Sigmoid colon (tissue), 7 donors: Measurements from ENCODE around the gene ETV6. TPM values are rescaled to one million over a fixed set of nuclear protein-coding genes. Genes with fewer than 3 reads are reported as not detected.
A peak's percentile ranks its signal among the peaks of the same experiment; 100 is the strongest.

Experiments used
- DNase-seq: peaks from one replicate; pipeline ENCODE4 v3.0.0-alpha.2; 2019
- H3K27ac ChIP-seq, 4 donors: fragments of 200-600 bp; sonication (generic); one replicate each; pipeline ENCODE4 v1.5.1; 2016 to 2019; ENCODE audit warnings: mild to moderate bottlenecking in 1 of 4
- H3K27me3 ChIP-seq, 3 donors: fragments of 200-600 bp; sonication (generic); one replicate each; pipeline ENCODE4 v1.5.1; 2019; ENCODE audit warnings: mild to moderate bottlenecking in 1 of 3
- H3K36me3 ChIP-seq, 4 donors: fragments of 200-600 bp; sonication (generic); one replicate each; pipeline ENCODE4 v1.5.1; 2016 to 2019
- H3K4me1 ChIP-seq, 4 donors: fragments of 200-600 bp; sonication (generic); one replicate each; pipeline ENCODE4 v1.5.1; 2017 to 2019
- H3K4me3 ChIP-seq, 4 donors: fragments of 200-600 bp; sonication (generic); one replicate each; pipeline ENCODE4 v1.5.1; 2017 to 2019; ENCODE audit warnings: mild to moderate bottlenecking in 2 of 4, moderate library complexity in 1 of 4
- H3K9me3 ChIP-seq, 4 donors: fragments of 200-600 bp in 3 of 4; sonication (generic) in 3 of 4; one replicate each; pipeline versions ENCODE4 v1.5.1 to v1.6.1; 2013 to 2019
- CTCF ChIP-seq, 4 experiments: fragments of 450-650 bp in 3 of 4; fragments of 200-600 bp in 1 of 4; IDR thresholded peaks; one replicate each; pipeline ENCODE4 v1.5.1; 2016 to 2019; ENCODE audit warnings: antibody characterized with exemption in 4 of 4, mild to moderate bottlenecking in 3 of 4, moderate library complexity in 2 of 4
- EP300 ChIP-seq, 4 donors: sonication (generic); formaldehyde crosslinking; IDR thresholded peaks; one replicate each; pipeline ENCODE4 v1.6.1; 2017; ENCODE audit warnings: antibody characterized with exemption in 4 of 4
- POLR2A ChIP-seq, 2 donors: fragments of 450-650 bp; IDR thresholded peaks; one replicate each; pipeline ENCODE4 v1.6.1; 2016; ENCODE audit warnings: antibody characterized with exemption in 2 of 2, mild to moderate bottlenecking in 2 of 2, moderate library complexity in 2 of 2
- POLR2AphosphoS5 ChIP-seq, 4 donors: sonication (generic); formaldehyde crosslinking; IDR thresholded peaks; one replicate each; pipeline ENCODE4 v1.6.1; 2017; ENCODE audit warnings: antibody characterized with exemption in 4 of 4
- WGBS, 2 donors: extraction: QIAGEN DNeasy Blood & Tissue Kit; methylation state at CpG; one replicate each; pipeline ENCODE4 v1.1.7; 2013; 5-methylcytosine and 5-hydroxymethylcytosine counted together
- intact Hi-C: fragments of 100-400 bp; cut with DNase I; formaldehyde crosslinking; loops from one replicate; pipeline ENCODE4 v1.15.1; 2023
- polyA plus RNA-seq, 3 donors: library from polyadenylated mRNA; stranded (reverse); fragments of 200-250 nt; gene quantifications; one replicate each; pipeline ENCODE4 v1.2.3, GENCODE V29; 2013
- total RNA-seq, 4 donors: library from RNA; depleted of rRNA; stranded (reverse); fragments of >200 nt; gene quantifications; one replicate each; pipeline ENCODE4 v1.1.0, GENCODE V29; 2016
- donor health status: healthy with polysubstance abuse.
- donor health status: Bipolar disorder and iron deficiency.
- donor health status: healthy.

Gene ETV6
- total and polyA plus RNA-seq, 7 donors, result 8.4 to 35.2 (median 16.3) TPM

GRCh38 chr12:11748903-11749302, 99.4 kb downstream of the ETV6 start:
- DNase-seq, result no peak
- H3K36me3 ChIP-seq, result no peaks in the 10 kb centered on the region
- WGBS, 2 donors, result 84 to 93% methylated on average over 6 of the region's 6 CpGs
- TF ChIP-seq EP300 (IDR thresholded peaks at IDR 0.05) (no peak), POLR2A (IDR thresholded peaks at IDR 0.05) (no peak), POLR2AphosphoS5 (IDR thresholded peaks at IDR 0.05) (no peak), CTCF (IDR thresholded peaks at IDR 0.05) (no peak)
- no peaks in the 10 kb centered on the region for H3K27me3 ChIP-seq
- no peaks in the 10 kb centered on the region for H3K9me3 ChIP-seq
- intact Hi-C loops, result no loop called here
- peak overlapping the region in 2 of 4 donors; percentile 69 to 92 for H3K27ac ChIP-seq
- H3K4me3 ChIP-seq, result no peak overlapping the region
- H3K4me1 ChIP-seq, result peaks cover 0 to 87% (median 69%) of the 10 kb centered on the region in 4 donors

- no peak for DNase-seq
- no peak overlapping the region for H3K4me3 ChIP-seq
- no peaks in the 10 kb centered on the region for H3K9me3 ChIP-seq
- no peaks in the 10 kb centered on the region for H3K36me3 ChIP-seq
- intact Hi-C loops, result no loop called here
- no peaks in the 10 kb centered on the region for H3K27me3 ChIP-seq
- WGBS, 2 donors, result 62 to 90% methylated on average over 11 of the region's 11 CpGs
- peak overlapping the region; percentile 5 to 92 (median 38) for H3K27ac ChIP-seq
- H3K4me1 ChIP-seq, result peaks cover 0 to 88% (median 69%) of the 10 kb centered on the region in 4 donors
- peak in 2 of 4 donors; percentile 6 to 14 for TF ChIP-seq POLR2AphosphoS5 (IDR thresholded peaks at IDR 0.05)
- no peak for TF ChIP-seq POLR2A (IDR thresholded peaks at IDR 0.05)
Measured at GRCh38 chr12:11749943-11750690, 100.6 kb downstream of the ETV6 start.

- TF ChIP-seq EP300 (IDR thresholded peaks at IDR 0.05), result no peak
- TF ChIP-seq POLR2AphosphoS5 (IDR thresholded peaks at IDR 0.05), result no peak
- no peak for TF ChIP-seq CTCF (IDR thresholded peaks at IDR 0.05)
- no peak for TF ChIP-seq POLR2A (IDR thresholded peaks at IDR 0.05)
- Histone ChIP-seq H3K27ac (peak overlapping the region; percentile 82 to 92 (median 90)), H3K4me1 (peaks cover 0 to 88% (median 74%) of the 10 kb centered on the region in 4 donors), H3K36me3 (no peaks in the 10 kb centered on the region), H3K4me3 (no peak overlapping the region), H3K27me3 (no peaks in the 10 kb centered on the region), H3K9me3 (no peaks in the 10 kb centered on the region)
- 86 to 90% methylated on average over 21 of the region's 21 CpGs for WGBS, 2 donors
- intact Hi-C loops, result no loop called here
- no peak for DNase-seq
Measured at GRCh38 chr12:11752403-11753149, 103.1 kb downstream of the ETV6 start.

GRCh38 chr12:11753150-11753499, 103.7 kb downstream of the ETV6 start:
- TF ChIP-seq CTCF (IDR thresholded peaks at IDR 0.05) (no peak), POLR2A (IDR thresholded peaks at IDR 0.05) (no peak), EP300 (IDR thresholded peaks at IDR 0.05) (no peak), POLR2AphosphoS5 (IDR thresholded peaks at IDR 0.05) (no peak)
- no peak overlapping the region for H3K4me3 ChIP-seq
- H3K27me3 ChIP-seq, result no peaks in the 10 kb centered on the region
- DNase-seq, result no peak
- H3K4me1 ChIP-seq, result peaks cover 0 to 88% (median 75%) of the 10 kb centered on the region in 4 donors
- 16 to 37% methylated on average over 2 of the region's 2 CpGs for WGBS, 2 donors
- H3K36me3 ChIP-seq, result no peaks in the 10 kb centered on the region
- peak overlapping the region; percentile 82 to 92 (median 90) for H3K27ac ChIP-seq
- intact Hi-C loops, result no loop called here
- no peaks in the 10 kb centered on the region for H3K9me3 ChIP-seq

GRCh38 chr12:11753826-11754225, 104.4 kb downstream of the ETV6 start:
- H3K4me3 ChIP-seq, result no peak overlapping the region
- DNase-seq, result no peak
- no peaks in the 10 kb centered on the region for H3K27me3 ChIP-seq
- 90 to 97% methylated on average over 5 of the region's 5 CpGs for WGBS, 2 donors
- H3K9me3 ChIP-seq, result no peaks in the 10 kb centered on the region
- H3K4me1 ChIP-seq, result peaks cover 0 to 88% (median 76%) of the 10 kb centered on the region in 4 donors
- no peak for TF ChIP-seq EP300 (IDR thresholded peaks at IDR 0.05)
- TF ChIP-seq POLR2A (IDR thresholded peaks at IDR 0.05), result no peak
- no peak for TF ChIP-seq CTCF (IDR thresholded peaks at IDR 0.05)
- H3K36me3 ChIP-seq, result no peaks in the 10 kb centered on the region
- intact Hi-C loops, result no loop called here
- peak overlapping the region; percentile 82 to 92 (median 90) for H3K27ac ChIP-seq
